ENCODE results near the gene LYRM7. TPM values are rescaled to one million over a fixed set of nuclear protein-coding genes. Genes with fewer than 3 reads are reported as not detected.

The LYRM7 gene
- total RNA-seq, 1 donor from 2014 or later, result 6.6 TPM

- TF ChIP-seq CTCF (IDR thresholded peaks at IDR 0.05; ENCODE audit: insufficient read depth, low read length, severe bottlenecking), result no peak
- H3K36me3 ChIP-seq (ENCODE audit: control insufficient read depth, insufficient read depth, low read length), result no peaks in the 10 kb centered on the region
- no peak overlapping the region for H3K4me3 ChIP-seq (ENCODE audit: low read depth, low read length)
- peak; percentile 19 for DNase-seq (ENCODE audit: low read depth)
- H3K27me3 ChIP-seq (ENCODE audit: control insufficient read depth, insufficient read depth, low read length), result no peaks in the 10 kb centered on the region
- FAIRE-seq, result no peak
Observed at GRCh38 chr5:131198625-131199024, 27.9 kb downstream of the LYRM7 start.

GRCh38 chr5:131200560-131200959 is 29.8 kb downstream of the LYRM7 start:
- H3K36me3 ChIP-seq (ENCODE audit: control insufficient read depth, insufficient read depth, low read length), result no peaks in the 10 kb centered on the region
- H3K4me3 ChIP-seq (ENCODE audit: low read depth, low read length), result no peak overlapping the region
- DNase-seq (ENCODE audit: low read depth), result no peak
- FAIRE-seq, result no peak
- no peak for TF ChIP-seq CTCF (IDR thresholded peaks at IDR 0.05; ENCODE audit: insufficient read depth, low read length, severe bottlenecking)
- H3K27me3 ChIP-seq (ENCODE audit: control insufficient read depth, insufficient read depth, low read length), result no peaks in the 10 kb centered on the region

- no peaks in the 10 kb centered on the region for H3K36me3 ChIP-seq (ENCODE audit: control insufficient read depth, insufficient read depth, low read length)
- no peak for DNase-seq (ENCODE audit: low read depth)
- no peaks in the 10 kb centered on the region for H3K27me3 ChIP-seq (ENCODE audit: control insufficient read depth, insufficient read depth, low read length)
- TF ChIP-seq CTCF (IDR thresholded peaks at IDR 0.05; ENCODE audit: insufficient read depth, low read length, severe bottlenecking), result no peak
- no peak overlapping the region for H3K4me3 ChIP-seq (ENCODE audit: low read depth, low read length)
- no peak for FAIRE-seq
Observed at GRCh38 chr5:131204964-131205363, 34.2 kb downstream of the LYRM7 start.

GRCh38 chr5:131206061-131206460 is 35.3 kb downstream of the LYRM7 start:
- no peak for FAIRE-seq
- H3K4me3 ChIP-seq (ENCODE audit: low read depth, low read length), result no peak overlapping the region
- TF ChIP-seq CTCF (IDR thresholded peaks at IDR 0.05; ENCODE audit: insufficient read depth, low read length, severe bottlenecking), result no peak

GRCh38 chr5:131206772-131207171 is 36.0 kb downstream of the LYRM7 start:
- H3K4me3 ChIP-seq (ENCODE audit: low read depth, low read length), result no peak overlapping the region

More at GRCh38 chr5:131206061-131206460, 35.3 kb downstream of the LYRM7 start:
- H3K36me3 ChIP-seq (ENCODE audit: control insufficient read depth, insufficient read depth, low read length), result no peaks in the 10 kb centered on the region
- no peaks in the 10 kb centered on the region for H3K27me3 ChIP-seq (ENCODE audit: control insufficient read depth, insufficient read depth, low read length)
- DNase-seq (ENCODE audit: low read depth), result no peak

More at GRCh38 chr5:131206772-131207171, 36.0 kb downstream of the LYRM7 start:
- H3K27me3 ChIP-seq (ENCODE audit: control insufficient read depth, insufficient read depth, low read length), result no peaks in the 10 kb centered on the region
- H3K36me3 ChIP-seq (ENCODE audit: control insufficient read depth, insufficient read depth, low read length), result no peaks in the 10 kb centered on the region
- FAIRE-seq (no peak), DNase-seq (ENCODE audit: low read depth) (no peak)
- no peak for TF ChIP-seq CTCF (IDR thresholded peaks at IDR 0.05; ENCODE audit: insufficient read depth, low read length, severe bottlenecking)
